Measurements from ENCODE around the gene CAP2. TPM values are rescaled to one million over a fixed set of nuclear protein-coding genes. Genes with fewer than 3 reads are reported as not detected.
"Not testable (repeated sequence)": the region's sequence is repeated elsewhere in the genome, so short reads cannot be mapped to it uniquely, and the experiment has no call there.

CAP2 gene
- total and polyA plus RNA-seq, 7 experiments from 2014 or later = not detected

DNA sequence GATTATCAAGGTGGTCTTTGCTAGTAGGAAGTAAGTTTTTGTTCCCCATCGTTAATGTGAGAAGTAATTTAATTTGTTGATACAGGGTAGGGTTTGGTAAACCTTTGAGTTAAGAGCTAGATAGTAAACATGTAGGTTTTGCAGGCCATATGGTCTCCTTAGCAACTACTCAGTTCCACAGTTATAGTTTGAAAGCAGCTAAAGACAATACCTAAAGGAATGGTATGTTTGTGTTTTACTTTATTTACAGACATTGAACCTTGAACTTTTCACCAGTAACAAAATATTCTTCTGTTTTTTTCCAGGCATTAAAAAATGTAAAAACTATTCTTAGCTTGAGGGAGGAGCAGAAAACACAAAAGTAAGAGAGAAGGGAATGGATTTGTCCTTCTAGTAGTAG is 1.7 kb downstream of the CAP2 start:
- ChIA-PET POLR2A (no interaction called here), CTCF (interaction anchor here (0.6 kb wide), 1 partner anchor 8 kb away, joined by 3 read pairs; no protein-coding TSS in a partner anchor)
- no peak for ATAC-seq
- intact Hi-C loops (cut with micrococcal nuclease) = no loop called here
- no peaks in the 10 kb centered on the region for H3K36me3 ChIP-seq (ENCODE audit: control insufficient read depth in 2 of 3, insufficient read depth in 3 of 3, low read length in 3 of 3)
- Mint-ChIP-seq H3K4me1 (peaks cover 0 to 10% (median 8%) of the 10 kb centered on the region in 7 donors), H3K27me3 (peaks cover 57 to 80% (median 76%) of the 10 kb centered on the region in 5 donors), H3K9me3 (peaks cover 0 to 10% (median 0%) of the 10 kb centered on the region in 11 donors), H3K4me3 (no peak overlapping the region), H3K27ac (no peak overlapping the region), H3K36me3 (no peaks in the 10 kb centered on the region)
- H3K4me1 ChIP-seq (ENCODE audit: control insufficient read depth in 2 of 2, insufficient read depth in 2 of 2, low read length in 2 of 2) = no peaks in the 10 kb centered on the region
- no peak for DNase-seq
- H3K9me3 ChIP-seq (ENCODE audit: control insufficient read depth in 2 of 3, low read length in 3 of 3) = no peaks in the 10 kb centered on the region
- no peak overlapping the region for H3K27ac ChIP-seq (ENCODE audit: low read depth, low read length)
- H3K27me3 ChIP-seq (ENCODE audit: control insufficient read depth in 2 of 2, insufficient read depth in 2 of 2, low read length in 2 of 2) = peaks cover 0 to 5% of the 10 kb centered on the region in 2 donors
- H3K4me3 ChIP-seq (ENCODE audit: low read length) = no peak overlapping the region

DNA sequence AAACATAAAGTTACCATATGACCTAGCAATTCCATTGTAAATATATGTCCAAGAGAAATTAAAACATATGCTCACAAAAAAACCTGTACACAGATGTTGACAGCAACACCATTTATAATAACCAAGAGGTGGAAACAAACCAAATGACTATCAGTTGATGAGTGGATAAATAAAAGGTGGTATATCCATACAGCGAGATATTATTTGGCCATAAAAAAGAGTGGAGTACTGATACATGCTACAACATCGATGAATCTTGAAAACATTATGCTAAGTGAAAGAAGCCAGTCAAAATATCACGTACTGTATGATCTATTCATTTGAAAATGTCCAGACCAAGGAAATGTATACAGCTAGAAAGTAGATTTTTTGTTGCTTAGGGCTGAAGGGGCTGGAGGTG is 2.9 kb downstream of the CAP2 start:
- H3K27ac ChIP-seq (ENCODE audit: low read depth, low read length) = no peak overlapping the region
- Mint-ChIP-seq H3K27me3 (peaks cover 52 to 75% (median 66%) of the 10 kb centered on the region in 5 donors), H3K4me1 (peaks cover 0 to 10% (median 8%) of the 10 kb centered on the region in 7 donors), H3K27ac (no peak overlapping the region), H3K36me3 (no peaks in the 10 kb centered on the region), H3K4me3 (no peak overlapping the region), H3K9me3 (peaks cover 0 to 10% (median 0%) of the 10 kb centered on the region in 11 donors)
- peaks cover 0 to 5% of the 10 kb centered on the region in 2 donors for H3K27me3 ChIP-seq (ENCODE audit: control insufficient read depth in 2 of 2, insufficient read depth in 2 of 2, low read length in 2 of 2)
- H3K9me3 ChIP-seq (ENCODE audit: control insufficient read depth in 2 of 3, low read length in 3 of 3) = no peaks in the 10 kb centered on the region
- no peaks in the 10 kb centered on the region for H3K36me3 ChIP-seq (ENCODE audit: control insufficient read depth in 2 of 3, insufficient read depth in 3 of 3, low read length in 3 of 3)
- ChIA-PET CTCF (no interaction called here), POLR2A (no interaction called here)
- no peak overlapping the region for H3K4me3 ChIP-seq (ENCODE audit: low read length)
- ATAC-seq = no peak
- no peak for DNase-seq
- no peaks in the 10 kb centered on the region for H3K4me1 ChIP-seq (ENCODE audit: control insufficient read depth in 2 of 2, insufficient read depth in 2 of 2, low read length in 2 of 2)
- intact Hi-C loops (cut with micrococcal nuclease) = no loop called here

DNA sequence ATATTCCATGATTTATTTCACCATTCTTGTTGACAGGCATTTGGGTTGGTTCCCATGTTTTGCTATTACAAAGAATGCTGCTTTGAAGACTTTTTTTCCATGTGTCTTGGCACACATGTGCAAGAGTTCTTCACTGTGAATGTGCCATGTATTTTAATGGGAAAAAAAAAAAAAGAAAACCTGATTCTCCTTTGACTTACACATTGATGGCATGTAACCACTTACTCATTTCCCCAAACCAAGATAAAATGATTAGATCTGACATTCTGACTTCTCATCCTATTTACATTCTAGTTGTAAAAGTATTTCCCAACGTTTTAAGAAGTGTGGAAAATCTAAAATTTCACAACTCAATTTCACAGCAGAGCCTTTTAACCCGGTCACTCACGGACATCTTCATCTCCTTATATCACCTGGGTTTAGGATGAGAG is 4.4 kb downstream of the CAP2 start:
- Histone ChIP-seq H3K4me3 (ENCODE audit: low read length) (no peak overlapping the region), H3K36me3 (ENCODE audit: control insufficient read depth in 2 of 3, insufficient read depth in 3 of 3, low read length in 3 of 3) (no peaks in the 10 kb centered on the region), H3K27me3 (ENCODE audit: control insufficient read depth in 2 of 2, insufficient read depth in 2 of 2, low read length in 2 of 2) (peaks cover 0 to 5% of the 10 kb centered on the region in 2 donors), H3K27ac (ENCODE audit: low read depth, low read length) (no peak overlapping the region), H3K4me1 (ENCODE audit: control insufficient read depth in 2 of 2, insufficient read depth in 2 of 2, low read length in 2 of 2) (no peaks in the 10 kb centered on the region), H3K9me3 (ENCODE audit: control insufficient read depth in 2 of 3, low read length in 3 of 3) (no peaks in the 10 kb centered on the region)
- Mint-ChIP-seq H3K9me3 (peaks cover 0 to 10% (median 0%) of the 10 kb centered on the region in 11 donors), H3K27me3 (peaks cover 37 to 59% (median 51%) of the 10 kb centered on the region in 5 donors), H3K4me1 (peaks cover 0 to 10% (median 8%) of the 10 kb centered on the region in 7 donors), H3K36me3 (no peaks in the 10 kb centered on the region), H3K4me3 (no peak overlapping the region), H3K27ac (no peak overlapping the region)
- intact Hi-C loops (cut with micrococcal nuclease) = no loop called here
- ChIA-PET POLR2A (no interaction called here), CTCF (no interaction called here)
- ATAC-seq (no peak), DNase-seq (no peak)

DNA sequence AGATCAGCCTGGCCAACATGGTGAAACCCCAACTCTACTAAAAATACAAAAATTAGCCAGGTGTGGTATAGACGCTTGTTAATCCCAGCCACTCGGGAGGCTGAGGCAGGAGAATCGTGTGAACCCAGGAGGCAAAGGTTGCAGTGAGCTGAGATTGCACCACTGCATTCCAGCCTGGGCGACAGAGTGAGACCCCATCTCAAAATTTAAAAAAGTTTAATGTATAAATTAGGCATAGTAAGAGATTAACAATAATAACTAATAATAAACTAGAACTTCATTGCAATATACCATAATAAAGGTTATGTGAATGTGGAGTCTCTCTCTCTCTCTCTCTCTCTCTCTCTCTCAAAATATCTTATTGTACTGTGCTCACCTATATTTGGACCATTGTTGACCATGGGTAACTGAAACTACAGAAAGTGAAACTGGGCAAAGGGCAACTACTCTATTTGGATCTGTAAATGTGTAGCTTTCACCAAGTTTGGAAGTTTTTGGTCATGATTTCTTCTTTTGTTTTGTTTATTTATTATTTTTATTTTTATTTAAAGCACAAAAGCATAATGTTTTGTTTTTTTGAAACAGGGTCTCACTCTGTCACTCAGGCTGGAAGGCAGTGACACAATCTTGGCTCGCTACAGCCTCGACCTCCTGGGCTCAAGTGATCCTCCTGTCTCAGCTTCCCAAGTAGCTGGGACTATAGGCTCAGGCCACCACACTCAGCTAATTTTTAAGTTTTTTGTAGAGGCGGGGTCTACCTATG is 12.0 kb downstream of the CAP2 start:
- H3K4me3 ChIP-seq (ENCODE audit: low read length); POLR2A ChIA-PET; H3K36me3 ChIP-seq (ENCODE audit: control insufficient read depth in 2 of 3, insufficient read depth in 3 of 3, low read length in 3 of 3); ATAC-seq; H3K27ac ChIP-seq (ENCODE audit: low read depth, low read length); intact Hi-C loops (cut with micrococcal nuclease); H3K4me1 Mint-ChIP-seq; DNase-seq; H3K4me3 Mint-ChIP-seq; H3K36me3 Mint-ChIP-seq; H3K27me3 ChIP-seq (ENCODE audit: control insufficient read depth in 2 of 2, insufficient read depth in 2 of 2, low read length in 2 of 2); H3K27ac Mint-ChIP-seq; CTCF ChIA-PET; H3K9me3 ChIP-seq (ENCODE audit: control insufficient read depth in 2 of 3, low read length in 3 of 3); H3K4me1 ChIP-seq (ENCODE audit: control insufficient read depth in 2 of 2, insufficient read depth in 2 of 2, low read length in 2 of 2): not testable (repeated sequence)
- peaks cover 0 to 12% (median 1%) of the 10 kb centered on the region in 5 donors for H3K27me3 Mint-ChIP-seq
- peaks cover 0 to 14% (median 0%) of the 10 kb centered on the region in 11 donors for H3K9me3 Mint-ChIP-seq

DNA sequence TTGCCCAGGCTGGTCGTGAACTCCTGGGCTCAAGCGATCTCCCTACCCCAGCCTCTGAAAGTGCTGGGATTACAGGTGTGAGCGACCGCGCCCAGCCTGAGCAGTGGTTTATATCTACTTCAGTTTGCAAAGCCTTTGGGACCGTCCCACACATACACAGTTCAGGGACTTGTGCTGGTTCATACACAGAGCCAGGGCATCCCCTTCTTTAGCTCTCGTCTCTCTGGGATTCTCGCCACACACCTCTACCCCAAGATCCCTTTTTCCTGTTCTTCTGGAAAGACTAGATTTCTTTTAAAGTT is 12.5 kb downstream of the CAP2 start:
- Mint-ChIP-seq H3K27me3 (peaks cover 0 to 15% (median 0%) of the 10 kb centered on the region in 5 donors), H3K27ac (no peak overlapping the region), H3K4me3 (no peak overlapping the region), H3K9me3 (peaks cover 0 to 16% (median 2%) of the 10 kb centered on the region in 11 donors), H3K36me3 (no peaks in the 10 kb centered on the region), H3K4me1 (no peaks in the 10 kb centered on the region)
- Histone ChIP-seq H3K4me3 (ENCODE audit: low read length) (no peak overlapping the region), H3K4me1 (ENCODE audit: control insufficient read depth in 2 of 2, insufficient read depth in 2 of 2, low read length in 2 of 2) (no peaks in the 10 kb centered on the region), H3K27me3 (ENCODE audit: control insufficient read depth in 2 of 2, insufficient read depth in 2 of 2, low read length in 2 of 2) (no peaks in the 10 kb centered on the region), H3K36me3 (ENCODE audit: control insufficient read depth in 2 of 3, insufficient read depth in 3 of 3, low read length in 3 of 3) (no peaks in the 10 kb centered on the region), H3K27ac (ENCODE audit: low read depth, low read length) (no peak overlapping the region), H3K9me3 (ENCODE audit: control insufficient read depth in 2 of 3, low read length in 3 of 3) (no peaks in the 10 kb centered on the region)
- CTCF ChIA-PET = no interaction called here
- intact Hi-C loops (cut with micrococcal nuclease) = no loop called here
- POLR2A ChIA-PET = no interaction called here
- DNase-seq (no peak), ATAC-seq (no peak)

DNA sequence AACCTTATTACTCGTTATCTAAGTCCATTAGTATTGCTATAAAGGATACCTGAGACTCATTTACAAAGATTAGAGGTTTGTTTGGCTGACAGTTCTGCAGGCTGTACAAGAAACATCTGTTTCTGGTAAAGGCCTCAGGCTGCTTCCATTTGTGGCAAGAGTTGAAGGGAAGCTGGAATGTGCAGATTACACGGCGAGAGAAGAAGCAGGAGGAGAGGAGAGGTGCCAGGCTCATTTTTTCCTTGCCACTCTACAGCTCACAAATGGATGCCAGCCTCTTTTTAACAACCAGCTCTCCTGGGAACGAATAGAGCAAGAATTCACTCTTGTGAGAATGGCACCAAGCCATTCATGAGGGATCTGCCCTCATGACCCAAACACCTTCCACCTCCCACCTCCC is 14.7 kb downstream of the CAP2 start:
- intact Hi-C loops (cut with micrococcal nuclease) = no loop called here
- H3K27ac Mint-ChIP-seq = no peak overlapping the region
- no peaks in the 10 kb centered on the region for H3K27me3 ChIP-seq (ENCODE audit: control insufficient read depth in 2 of 2, insufficient read depth in 2 of 2, low read length in 2 of 2)
- H3K36me3 ChIP-seq (ENCODE audit: control insufficient read depth in 2 of 3, insufficient read depth in 3 of 3, low read length in 3 of 3) = no peaks in the 10 kb centered on the region
- H3K27me3 Mint-ChIP-seq = peaks cover 0 to 24% (median 5%) of the 10 kb centered on the region in 5 donors
- no peaks in the 10 kb centered on the region for H3K36me3 Mint-ChIP-seq
- no peaks in the 10 kb centered on the region for H3K4me1 Mint-ChIP-seq
- H3K4me3 Mint-ChIP-seq = no peak overlapping the region
- H3K27ac ChIP-seq (ENCODE audit: low read depth, low read length) = no peak overlapping the region
- peaks cover 0 to 18% (median 4%) of the 10 kb centered on the region in 11 donors for H3K9me3 Mint-ChIP-seq
- ChIA-PET POLR2A (no interaction called here), CTCF (interaction anchor here (0.6 kb wide), 1 partner anchor 18 kb away, joined by 3 read pairs; no protein-coding TSS in a partner anchor)
- H3K9me3 ChIP-seq (ENCODE audit: control insufficient read depth in 2 of 3, low read length in 3 of 3) = no peaks in the 10 kb centered on the region
- DNase-seq (no peak), ATAC-seq (no peak)
- H3K4me3 ChIP-seq (ENCODE audit: low read length) = no peak overlapping the region
- H3K4me1 ChIP-seq (ENCODE audit: control insufficient read depth in 2 of 2, insufficient read depth in 2 of 2, low read length in 2 of 2) = no peaks in the 10 kb centered on the region

DNA sequence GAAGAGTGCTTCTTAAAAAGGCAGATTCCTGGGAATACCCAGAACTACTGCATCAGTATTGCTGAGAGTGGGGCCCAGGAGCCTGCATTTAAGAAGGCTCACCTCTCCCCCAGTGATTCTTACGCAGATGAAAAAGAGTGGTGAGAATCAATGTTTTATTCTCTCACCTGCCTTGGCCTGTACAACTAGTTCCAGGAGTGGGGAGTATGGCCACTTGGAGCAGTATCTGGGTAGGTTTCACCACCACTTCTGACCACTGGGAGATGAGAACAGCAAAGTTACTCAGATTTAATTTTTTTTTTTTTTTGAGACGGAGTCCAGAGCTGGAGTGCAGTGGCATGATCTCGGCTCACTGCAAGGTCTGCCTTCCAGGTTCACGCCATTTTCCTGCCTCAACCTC is 16.9 kb downstream of the CAP2 start:
- ChIA-PET CTCF (no interaction called here), POLR2A (no interaction called here)
- Mint-ChIP-seq H3K4me3 (no peak overlapping the region), H3K27ac (no peak overlapping the region), H3K4me1 (no peaks in the 10 kb centered on the region), H3K9me3 (peaks cover 0 to 18% (median 5%) of the 10 kb centered on the region in 11 donors), H3K36me3 (no peaks in the 10 kb centered on the region), H3K27me3 (peaks cover 0 to 20% (median 5%) of the 10 kb centered on the region in 5 donors)
- H3K4me1 ChIP-seq (ENCODE audit: control insufficient read depth in 2 of 2, insufficient read depth in 2 of 2, low read length in 2 of 2) = no peaks in the 10 kb centered on the region
- no peak overlapping the region for H3K27ac ChIP-seq (ENCODE audit: low read depth, low read length)
- DNase-seq (no peak), ATAC-seq (no peak)
- H3K27me3 ChIP-seq (ENCODE audit: control insufficient read depth in 2 of 2, insufficient read depth in 2 of 2, low read length in 2 of 2) = no peaks in the 10 kb centered on the region
- H3K4me3 ChIP-seq (ENCODE audit: low read length) = no peak overlapping the region
- no peaks in the 10 kb centered on the region for H3K36me3 ChIP-seq (ENCODE audit: control insufficient read depth in 2 of 3, insufficient read depth in 3 of 3, low read length in 3 of 3)
- no peaks in the 10 kb centered on the region for H3K9me3 ChIP-seq (ENCODE audit: control insufficient read depth in 2 of 3, low read length in 3 of 3)
- intact Hi-C loops (cut with micrococcal nuclease) = no loop called here

Measured in naive thymus-derived CD4-positive, alpha-beta T cell (primary cell).